SIG-M5 treated with dmso at 0.1 percent for 504 hours (cell line): ENCODE measurements around the gene UNC5CL.

ENCODE experiments used
- DNase-seq: peaks from one replicate; lab custom pipeline; 2025; ENCODE audit not compliant: unreplicated experiment; lab: John Stamatoyannopoulos, UW

Gene UNC5CL, protein sequence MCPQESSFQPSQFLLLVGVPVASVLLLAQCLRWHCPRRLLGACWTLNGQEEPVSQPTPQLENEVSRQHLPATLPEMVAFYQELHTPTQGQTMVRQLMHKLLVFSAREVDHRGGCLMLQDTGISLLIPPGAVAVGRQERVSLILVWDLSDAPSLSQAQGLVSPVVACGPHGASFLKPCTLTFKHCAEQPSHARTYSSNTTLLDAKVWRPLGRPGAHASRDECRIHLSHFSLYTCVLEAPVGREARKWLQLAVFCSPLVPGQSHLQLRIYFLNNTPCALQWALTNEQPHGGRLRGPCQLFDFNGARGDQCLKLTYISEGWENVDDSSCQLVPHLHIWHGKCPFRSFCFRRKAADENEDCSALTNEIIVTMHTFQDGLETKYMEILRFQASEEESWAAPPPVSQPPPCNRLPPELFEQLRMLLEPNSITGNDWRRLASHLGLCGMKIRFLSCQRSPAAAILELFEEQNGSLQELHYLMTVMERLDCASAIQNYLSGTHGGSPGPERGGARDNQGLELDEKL

GRCh38 chr6:41039060-41039998 is at the start of gene UNC5CL:
TSS of gene UNC5CL (minus strand) at chr6:41039221. CDS start at chr6:41035074, 4,147 bp downstream.
- DNase-seq = peak; percentile 16

- no peak for DNase-seq
Measured at GRCh38 chr6:41088451-41088850, 49.4 kb upstream of the UNC5CL start.

- no peak for DNase-seq
Measured at GRCh38 chr6:41085182-41085581, 46.2 kb upstream of the UNC5CL start.

- no peak for DNase-seq
Measured at GRCh38 chr6:41083072-41083471, 44.1 kb upstream of the UNC5CL start.

- DNase-seq = no peak
Measured at GRCh38 chr6:41080621-41081020, 41.6 kb upstream of the UNC5CL start.

GRCh38 chr6:41079080-41079479 is 40.1 kb upstream of the UNC5CL start:
- DNase-seq = no peak

GRCh38 chr6:41078101-41078500 is 39.1 kb upstream of the UNC5CL start:
- no peak for DNase-seq

GRCh38 chr6:41077536-41077935 is 38.5 kb upstream of the UNC5CL start:
- no peak for DNase-seq

DNA sequence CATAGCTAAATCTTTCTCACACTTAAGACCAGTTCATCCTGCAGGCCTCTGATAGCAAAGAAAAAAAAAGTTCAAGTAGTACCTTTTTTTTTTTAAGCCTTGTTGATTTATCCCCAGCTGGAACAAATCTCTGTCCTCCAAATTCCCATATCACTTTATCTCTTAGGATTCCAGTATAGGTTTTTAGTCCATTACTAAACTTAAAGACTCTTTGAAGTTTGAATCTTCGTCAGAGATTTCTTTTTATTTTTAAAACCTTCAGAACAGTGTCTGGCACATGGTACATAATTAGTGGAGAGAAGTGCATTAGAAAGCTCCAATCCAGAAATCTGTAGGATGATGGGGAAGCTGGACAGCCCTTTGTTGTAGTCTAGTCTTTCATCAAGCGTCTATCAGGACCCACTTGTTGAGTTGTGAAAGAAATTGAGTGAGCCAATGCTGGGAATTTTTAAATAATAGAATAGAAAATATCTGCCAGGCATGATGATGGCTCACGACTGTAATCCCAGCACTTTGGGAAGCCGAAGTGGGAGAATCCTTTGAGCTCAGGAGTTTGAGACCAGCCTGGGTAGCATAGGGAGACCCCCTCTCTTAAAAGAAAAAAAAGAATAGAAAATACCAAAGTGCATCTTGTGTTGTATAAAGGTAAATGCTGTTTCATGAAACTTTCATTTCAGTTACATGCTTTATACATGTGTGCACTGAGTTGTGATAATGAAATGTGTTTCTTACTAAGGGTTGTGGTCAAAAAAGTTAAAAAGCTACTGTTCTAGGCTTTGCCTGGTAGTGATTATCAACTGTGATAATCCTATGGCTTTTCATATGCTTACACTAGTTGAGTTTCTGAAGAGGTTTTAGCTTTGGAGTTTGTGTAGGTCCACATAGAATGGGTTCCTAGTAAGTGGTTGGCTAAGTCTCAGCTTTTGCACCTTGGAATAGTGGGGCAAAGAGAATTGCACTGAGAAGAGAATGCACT is 36.9 kb upstream of the UNC5CL start:
- no peak for DNase-seq

- no peak for DNase-seq
Measured at GRCh38 chr6:41074692-41075436, 35.8 kb upstream of the UNC5CL start.

GRCh38 chr6:41073968-41074691 is 35.1 kb upstream of the UNC5CL start:
- DNase-seq = no peak

DNA sequence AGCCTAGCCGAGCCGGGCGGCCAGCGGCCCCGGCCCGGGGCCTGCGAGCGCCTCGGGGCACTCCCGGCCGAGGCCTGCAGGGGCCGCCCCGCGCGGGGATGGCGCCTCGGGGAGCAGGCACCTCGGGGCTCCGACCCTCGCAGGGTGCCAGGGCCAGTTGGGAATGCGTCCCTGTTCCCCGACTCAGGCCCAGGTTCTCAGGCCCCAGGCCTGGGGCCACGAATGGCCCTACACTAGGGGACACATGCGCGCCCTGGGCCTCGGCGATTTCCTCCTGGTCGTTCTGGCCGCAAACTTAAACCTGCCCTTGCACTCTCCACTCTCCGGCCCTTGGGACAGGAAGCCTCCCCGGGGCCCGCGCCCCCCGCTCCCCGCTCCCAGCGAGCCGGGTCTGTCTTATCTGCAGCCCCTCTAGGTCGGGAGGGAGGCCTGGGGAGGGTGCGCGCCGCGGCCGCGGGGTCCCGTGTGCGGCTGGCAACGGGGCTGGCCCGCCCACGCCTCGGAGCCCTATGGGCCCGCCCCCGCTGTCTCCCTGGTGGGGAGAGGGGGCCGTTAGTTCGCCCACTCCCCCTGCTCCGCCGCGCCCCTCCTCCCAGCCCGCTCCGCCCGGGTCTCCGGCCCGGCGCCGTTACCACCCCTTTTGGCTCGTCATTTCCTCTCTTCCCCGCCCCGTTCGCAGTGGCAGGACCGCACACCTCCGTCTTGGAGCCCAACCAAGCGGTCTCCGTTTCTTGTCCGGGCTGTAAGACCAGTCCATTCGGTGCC is 34.4 kb upstream of the UNC5CL start:
- peak; percentile 70 for DNase-seq

DNA sequence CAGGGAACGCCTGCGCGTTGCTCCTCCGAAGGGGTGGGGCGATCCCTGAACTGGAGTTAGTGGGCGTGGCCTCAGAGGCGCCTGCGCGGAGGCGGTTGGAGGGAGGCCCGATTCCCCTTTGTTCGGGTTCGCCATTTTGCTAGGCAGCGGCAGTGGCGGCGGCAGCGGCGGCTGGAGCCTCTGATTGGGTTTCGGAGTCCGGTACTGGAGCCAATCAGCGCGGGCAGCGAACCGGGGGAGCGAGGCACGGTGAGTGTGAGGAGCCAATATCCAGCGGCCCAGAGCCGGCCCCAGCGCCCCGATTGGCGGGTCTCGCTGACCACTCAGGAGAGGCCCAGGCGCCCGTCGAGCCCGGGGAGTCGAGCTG is 33.8 kb upstream of the UNC5CL start, which contains the start of gene NFYA:
NFYA (plus strand) TSS at position 139 of the 367 bp plus-strand sequence. CDS start 6,116 bp downstream, outside the sequence.
- DNase-seq = peak; percentile 99

DNA sequence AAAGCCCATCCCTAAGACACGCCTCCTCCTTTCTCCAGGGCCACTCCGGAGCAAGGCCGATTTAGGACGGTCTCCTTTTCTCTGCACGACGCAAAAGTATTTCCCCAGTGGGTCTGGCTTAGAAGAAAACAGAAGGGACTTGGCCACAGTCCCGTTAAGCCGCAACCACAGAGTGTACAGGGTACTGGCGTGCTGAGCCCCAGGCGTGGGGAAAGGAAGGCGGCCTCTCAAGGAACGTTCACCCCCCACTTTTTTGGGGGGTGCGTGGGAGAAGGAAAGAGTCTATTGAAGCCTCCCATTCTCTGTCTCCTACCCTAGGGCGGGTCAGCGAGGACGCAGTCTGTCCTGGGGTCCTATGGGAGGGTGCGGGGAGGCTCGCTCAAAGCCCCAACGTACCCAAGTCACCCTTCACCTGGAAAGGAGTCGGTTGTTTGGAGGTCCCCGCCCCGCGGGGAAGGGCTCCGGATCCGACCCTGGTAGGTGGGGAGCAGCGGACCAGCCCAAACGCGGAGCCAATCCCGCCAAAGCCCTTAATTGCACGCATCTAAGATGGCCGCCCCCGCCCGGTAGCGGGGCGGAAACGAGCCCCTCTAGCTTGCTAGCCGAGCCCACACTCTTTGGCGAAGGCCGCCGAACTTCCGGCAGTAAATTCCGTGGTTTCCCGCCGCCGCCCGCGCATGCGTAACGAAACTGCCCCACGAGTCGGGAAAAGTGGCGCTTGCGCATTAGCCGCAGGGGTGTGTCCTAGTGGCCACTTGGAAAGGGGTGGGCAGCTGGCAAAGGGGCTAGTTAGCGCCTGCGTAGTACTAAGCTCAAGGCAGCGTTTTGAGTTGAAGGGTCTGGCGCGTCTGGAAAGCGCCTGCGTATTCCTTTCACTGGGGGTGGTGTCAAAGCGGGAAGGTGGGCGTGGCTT is 33.2 kb upstream of the UNC5CL start, which contains the start of gene OARD1:
OARD1 (minus strand) TSS at position 434 of the 913 bp plus-strand sequence. CDS start 722 bp downstream, outside the sequence.
- peak; percentile 99 for DNase-seq

DNA sequence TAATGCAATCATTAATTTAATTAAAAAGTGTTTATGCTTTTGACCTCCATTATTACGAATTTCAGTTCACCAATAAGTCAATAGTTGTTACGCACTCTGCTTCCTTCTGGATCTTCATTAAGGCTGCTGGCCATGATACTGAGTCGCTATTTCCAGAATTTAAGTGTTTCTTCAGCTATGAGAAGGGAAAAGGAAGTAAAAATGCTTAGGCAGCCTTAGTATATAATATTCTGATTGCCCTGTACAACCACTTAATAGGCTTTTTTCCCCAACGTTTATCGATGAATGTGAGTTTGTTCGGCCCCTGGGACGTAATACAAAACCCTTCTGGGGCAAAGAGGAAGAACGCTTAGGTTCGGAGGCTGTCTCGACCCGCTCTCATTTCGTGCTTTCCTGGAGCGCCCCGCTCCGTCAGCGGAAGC is 32.5 kb upstream of the UNC5CL start:
- no peak for DNase-seq

GRCh38 chr6:41066867-41067304 is 27.9 kb upstream of the UNC5CL start:
- peak; percentile 64 for DNase-seq

DNA sequence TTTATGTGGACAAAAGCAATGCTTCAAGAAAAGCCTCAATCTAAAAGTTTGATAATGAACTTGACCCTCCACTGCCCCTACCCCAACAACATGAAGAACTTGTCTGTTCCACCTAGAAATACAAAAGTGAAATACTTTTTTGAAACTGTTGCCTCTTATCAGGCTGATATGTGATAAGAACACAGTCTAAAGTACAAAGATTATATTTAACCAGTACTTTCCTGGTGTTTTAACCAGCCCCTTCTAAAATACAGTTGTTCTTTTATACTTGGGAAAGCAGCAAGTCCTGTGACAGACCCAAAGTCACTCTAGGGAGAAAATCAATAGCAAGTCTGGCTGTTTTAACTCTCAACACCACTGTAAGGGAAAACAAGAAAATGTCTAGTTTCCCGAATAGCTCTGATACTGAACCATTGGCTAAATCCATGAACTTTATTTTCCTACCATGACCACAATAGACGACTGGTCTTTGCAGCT is 26.6 kb upstream of the UNC5CL start:
- DNase-seq = no peak
